HUES48 (cell line): ENCODE measurements around the gene TSN.
"Not testable (repeated sequence)": the region's sequence is repeated elsewhere in the genome, so short reads cannot be mapped to it uniquely, and the experiment has no call there.

ENCODE experiments used
- H3K27ac ChIP-seq: one replicate; pipeline ENCODE4 v1.7.0; 2013; ENCODE audit warnings: low read depth, low read length, inconsistent platforms
- H3K27me3 ChIP-seq: 2 replicates; pipeline ENCODE4 v1.6.1; 2013; ENCODE audit warnings: mild to moderate bottlenecking, low read length; ENCODE audit not compliant: control insufficient read depth, insufficient read depth
- H3K36me3 ChIP-seq: 2 replicates; pipeline ENCODE4 v1.6.1; 2013; ENCODE audit warnings: low read length; ENCODE audit not compliant: control insufficient read depth, insufficient read depth
- H3K4me1 ChIP-seq: 2 replicates; pipeline ENCODE4 v1.6.1; 2013; ENCODE audit warnings: mild to moderate bottlenecking, low read length; ENCODE audit not compliant: control insufficient read depth, insufficient read depth
- H3K4me3 ChIP-seq: 2 replicates; pipeline ENCODE4 v1.5.1; 2013; ENCODE audit warnings: mild to moderate bottlenecking, low read depth, low read length
- H3K9ac ChIP-seq: 2 replicates; pipeline ENCODE4 v1.6.1; 2013; ENCODE audit warnings: mild to moderate bottlenecking, low read depth, low read length, moderate library complexity
- H3K9me3 ChIP-seq: 2 replicates; pipeline ENCODE4 v1.6.1; 2013; ENCODE audit warnings: low read length; ENCODE audit not compliant: control insufficient read depth, insufficient read depth

Gene TSN

DNA sequence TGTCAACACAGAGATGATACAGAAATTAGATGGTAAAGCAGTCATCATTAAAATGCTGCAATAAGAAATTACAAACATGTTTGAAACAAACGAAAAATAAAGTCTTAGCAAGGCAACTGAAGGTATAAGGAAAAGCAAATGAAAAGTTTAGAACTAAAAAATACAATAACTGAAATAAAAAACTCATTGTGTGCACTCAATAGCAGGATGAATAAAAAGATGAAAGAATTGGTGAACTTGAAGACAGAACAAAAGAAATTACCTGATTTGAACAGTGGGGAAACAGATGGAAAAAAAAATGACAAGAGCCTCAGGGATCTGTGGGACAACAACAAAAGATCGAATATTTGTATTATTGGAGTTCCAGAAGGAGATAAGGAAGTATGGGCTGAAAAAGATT lies 46.5 kb downstream of the TSN start:
- no peaks in the 10 kb centered on the region for H3K9me3 ChIP-seq
- H3K9ac ChIP-seq: no peak overlapping the region
- no peak overlapping the region for H3K4me3 ChIP-seq
- H3K27ac ChIP-seq: no peak overlapping the region
- H3K36me3 ChIP-seq: no peaks in the 10 kb centered on the region
- no peaks in the 10 kb centered on the region for H3K27me3 ChIP-seq
- H3K4me1 ChIP-seq: peaks cover 30% of the 10 kb centered on the region

DNA sequence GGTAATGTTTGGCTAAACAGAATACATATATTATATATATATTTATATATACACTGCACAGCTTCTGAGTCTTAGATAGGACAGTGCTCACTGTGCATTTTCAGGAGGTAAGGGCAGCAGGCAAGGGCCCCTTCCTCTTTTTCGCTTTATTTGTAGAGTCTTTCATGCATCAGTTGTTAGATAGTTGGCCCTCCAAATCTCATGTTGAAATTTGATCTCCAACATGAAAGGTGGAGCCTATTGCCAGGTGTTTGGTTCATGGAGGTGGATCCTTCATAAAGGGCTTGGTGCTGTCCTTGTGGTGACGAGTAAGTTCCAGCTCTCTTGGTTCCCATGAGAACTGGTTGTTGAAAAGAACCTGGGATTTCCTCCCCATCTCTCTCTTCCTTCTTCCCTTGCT lies 48.1 kb downstream of the TSN start:
- Histone ChIP-seq H3K4me3 (no peak overlapping the region), H3K9me3 (no peaks in the 10 kb centered on the region), H3K4me1 (peaks cover 30% of the 10 kb centered on the region), H3K9ac (no peak overlapping the region), H3K36me3 (no peaks in the 10 kb centered on the region), H3K27ac (peak overlapping the region; percentile 87), H3K27me3 (no peaks in the 10 kb centered on the region)

- H3K4me3 ChIP-seq: peak overlapping the region; percentile 28; the same call in 1 of the 2 replicates
Observed at GRCh38 chr2:121804340-121804739, 48.9 kb downstream of the TSN start.

GRCh38 chr2:121804997-121805765 lies 49.7 kb downstream of the TSN start:
- peaks cover 30% of the 10 kb centered on the region for H3K4me1 ChIP-seq
- H3K9ac ChIP-seq: peak overlapping the region; percentile 33; the same call in 1 of the 2 replicates
- no peaks in the 10 kb centered on the region for H3K27me3 ChIP-seq
- H3K9me3 ChIP-seq: no peaks in the 10 kb centered on the region
- peak overlapping the region; percentile 87 for H3K27ac ChIP-seq
- no peaks in the 10 kb centered on the region for H3K36me3 ChIP-seq
- peak overlapping the region; percentile 28; the same call in 1 of the 2 replicates for H3K4me3 ChIP-seq

More at GRCh38 chr2:121804340-121804739, 48.9 kb downstream of the TSN start:
- Histone ChIP-seq H3K4me1 (peaks cover 30% of the 10 kb centered on the region), H3K27me3 (no peaks in the 10 kb centered on the region), H3K27ac (peak overlapping the region; percentile 87), H3K9ac (peak overlapping the region; percentile 33; the same call in 1 of the 2 replicates), H3K9me3 (no peaks in the 10 kb centered on the region), H3K36me3 (no peaks in the 10 kb centered on the region)

- H3K27ac ChIP-seq: peak overlapping the region; percentile 87
- no peaks in the 10 kb centered on the region for H3K27me3 ChIP-seq
- H3K9me3 ChIP-seq: no peaks in the 10 kb centered on the region
- no peak overlapping the region for H3K4me3 ChIP-seq
- H3K4me1 ChIP-seq: peaks cover 32% of the 10 kb centered on the region
- H3K9ac ChIP-seq: no peak overlapping the region
- H3K36me3 ChIP-seq: no peaks in the 10 kb centered on the region
Observed at GRCh38 chr2:121805766-121806143, 50.3 kb downstream of the TSN start.

GRCh38 chr2:121807771-121808170 lies 52.3 kb downstream of the TSN start:
- H3K4me1 ChIP-seq: peaks cover 40% of the 10 kb centered on the region
- H3K9me3 ChIP-seq, H3K4me3 ChIP-seq, H3K36me3 ChIP-seq, H3K9ac ChIP-seq, H3K27me3 ChIP-seq, H3K27ac ChIP-seq: not testable (repeated sequence)

GRCh38 chr2:121809607-121810006 lies 54.2 kb downstream of the TSN start:
- H3K9me3 ChIP-seq: no peaks in the 10 kb centered on the region
- H3K27me3 ChIP-seq: no peaks in the 10 kb centered on the region
- H3K4me1 ChIP-seq: peaks cover 30% of the 10 kb centered on the region
- no peak overlapping the region for H3K9ac ChIP-seq
- H3K36me3 ChIP-seq: no peaks in the 10 kb centered on the region
- no peak overlapping the region for H3K4me3 ChIP-seq
- H3K27ac ChIP-seq: no peak overlapping the region

DNA sequence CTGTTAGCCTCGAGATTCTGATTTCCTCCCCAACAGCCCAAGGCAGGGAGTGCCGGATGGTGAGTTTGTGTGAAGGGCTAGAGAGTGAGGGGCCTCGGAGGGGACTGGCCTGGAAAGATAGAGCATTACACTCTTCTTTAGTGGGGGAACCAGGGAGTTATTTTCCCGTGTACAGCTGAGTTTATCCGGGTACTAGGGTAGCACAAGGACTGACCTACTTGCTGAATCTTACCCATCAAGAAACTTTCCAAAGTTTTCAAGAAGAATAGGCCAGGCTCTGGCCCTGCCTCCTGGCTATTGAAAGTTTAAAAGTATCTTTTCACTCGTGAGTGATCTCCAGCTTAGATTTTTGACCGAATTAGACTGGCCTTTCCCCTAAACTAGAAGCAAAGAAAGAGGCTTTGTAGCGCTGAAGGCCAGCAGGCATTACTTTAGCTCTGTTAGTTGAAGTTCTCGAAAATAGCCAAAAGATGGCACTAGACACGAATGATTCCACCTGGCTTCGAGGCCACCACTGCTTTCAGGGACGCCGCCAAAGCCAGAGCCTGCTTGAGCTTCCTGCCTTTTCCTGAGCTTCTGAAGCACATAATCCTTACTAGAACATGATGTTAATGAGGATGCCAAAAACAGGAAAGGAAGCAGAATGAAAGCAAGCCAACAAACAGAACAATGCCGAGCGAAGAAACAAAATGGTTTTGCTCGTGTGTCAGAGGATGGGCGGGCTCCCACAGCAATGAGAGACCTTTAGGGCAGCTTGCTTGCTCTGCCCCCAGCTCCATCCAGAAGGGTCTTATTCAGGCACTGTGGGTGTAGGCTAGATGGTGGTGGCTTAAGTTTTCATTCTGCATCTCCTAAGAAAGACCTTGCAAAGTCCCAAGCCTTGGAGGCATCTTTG lies 55.8 kb downstream of the TSN start:
- no peaks in the 10 kb centered on the region for H3K27me3 ChIP-seq
- no peaks in the 10 kb centered on the region for H3K9me3 ChIP-seq
- no peaks in the 10 kb centered on the region for H3K36me3 ChIP-seq
- no peak overlapping the region for H3K4me3 ChIP-seq
- H3K4me1 ChIP-seq: peaks cover 16% of the 10 kb centered on the region
- no peak overlapping the region for H3K27ac ChIP-seq
- H3K9ac ChIP-seq: no peak overlapping the region

DNA sequence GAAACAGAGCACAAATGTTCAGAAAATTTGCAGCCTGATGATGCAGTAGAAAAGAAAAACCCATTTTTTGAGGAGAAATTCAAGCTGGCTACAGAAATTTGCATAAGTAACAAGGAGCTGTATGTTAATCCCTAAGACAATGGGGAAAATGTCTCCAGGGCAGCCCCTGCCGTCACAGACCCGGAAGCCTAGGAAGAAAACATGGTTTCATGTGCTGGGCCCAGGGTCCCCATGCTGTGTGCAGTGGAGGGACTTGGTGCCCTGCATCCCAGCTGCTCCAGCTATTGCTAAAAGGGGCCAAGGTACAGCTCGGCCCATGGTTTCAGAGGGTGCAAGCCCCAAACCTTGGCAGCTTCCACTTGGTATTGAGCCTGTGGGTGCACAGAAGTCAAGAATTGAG lies 57.6 kb downstream of the TSN start:
- H3K4me3 ChIP-seq, H3K9me3 ChIP-seq, H3K9ac ChIP-seq, H3K27me3 ChIP-seq, H3K36me3 ChIP-seq: not testable (repeated sequence)
- Histone ChIP-seq H3K27ac (peak overlapping the region; percentile 36), H3K4me1 (peaks cover 16% of the 10 kb centered on the region)

DNA sequence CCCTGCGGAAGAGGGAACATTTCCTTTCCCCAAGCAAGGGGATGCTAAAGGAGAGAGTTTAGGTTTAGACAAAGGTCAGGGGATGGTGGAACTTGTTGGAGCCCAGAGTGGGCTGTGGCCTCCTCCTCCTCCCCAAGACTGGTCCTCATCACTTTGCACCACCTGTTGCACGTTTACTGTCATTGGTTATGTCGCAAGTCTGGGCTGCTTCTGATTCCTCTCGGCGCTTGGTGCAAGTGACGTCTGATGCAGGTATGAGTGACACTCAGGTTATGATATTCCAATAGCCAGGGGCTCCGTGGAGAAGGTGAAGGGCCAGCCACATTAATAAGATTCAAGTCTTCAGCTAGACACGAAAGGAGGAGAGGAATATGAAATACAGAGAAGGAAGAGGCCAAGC lies 59.8 kb downstream of the TSN start:
- no peaks in the 10 kb centered on the region for H3K36me3 ChIP-seq
- no peaks in the 10 kb centered on the region for H3K27me3 ChIP-seq
- peaks cover 16% of the 10 kb centered on the region for H3K4me1 ChIP-seq
- H3K27ac ChIP-seq: no peak overlapping the region
- peaks cover 3% of the 10 kb centered on the region; the same call in 1 of the 2 replicates for H3K9me3 ChIP-seq
- no peak overlapping the region for H3K9ac ChIP-seq
- no peak overlapping the region for H3K4me3 ChIP-seq

GRCh38 chr2:121816797-121817196 lies 61.3 kb downstream of the TSN start:
- Histone ChIP-seq H3K4me1 (peaks cover 8% of the 10 kb centered on the region), H3K27ac (no peak overlapping the region), H3K4me3 (no peak overlapping the region), H3K9ac (no peak overlapping the region), H3K9me3 (peaks cover 3% of the 10 kb centered on the region; the same call in 1 of the 2 replicates), H3K27me3 (no peaks in the 10 kb centered on the region), H3K36me3 (no peaks in the 10 kb centered on the region)
